Amygdala (tissue), 56 donors: ENCODE measurements around the gene CACNA1B.
A peak's percentile ranks its signal among the peaks of the same experiment; 100 is the strongest.

Source experiments
- DNase-seq, 56 donors: peaks; one replicate each; lab custom pipeline; 2025; lab: John Stamatoyannopoulos, UW

The CACNA1B gene

DNA sequence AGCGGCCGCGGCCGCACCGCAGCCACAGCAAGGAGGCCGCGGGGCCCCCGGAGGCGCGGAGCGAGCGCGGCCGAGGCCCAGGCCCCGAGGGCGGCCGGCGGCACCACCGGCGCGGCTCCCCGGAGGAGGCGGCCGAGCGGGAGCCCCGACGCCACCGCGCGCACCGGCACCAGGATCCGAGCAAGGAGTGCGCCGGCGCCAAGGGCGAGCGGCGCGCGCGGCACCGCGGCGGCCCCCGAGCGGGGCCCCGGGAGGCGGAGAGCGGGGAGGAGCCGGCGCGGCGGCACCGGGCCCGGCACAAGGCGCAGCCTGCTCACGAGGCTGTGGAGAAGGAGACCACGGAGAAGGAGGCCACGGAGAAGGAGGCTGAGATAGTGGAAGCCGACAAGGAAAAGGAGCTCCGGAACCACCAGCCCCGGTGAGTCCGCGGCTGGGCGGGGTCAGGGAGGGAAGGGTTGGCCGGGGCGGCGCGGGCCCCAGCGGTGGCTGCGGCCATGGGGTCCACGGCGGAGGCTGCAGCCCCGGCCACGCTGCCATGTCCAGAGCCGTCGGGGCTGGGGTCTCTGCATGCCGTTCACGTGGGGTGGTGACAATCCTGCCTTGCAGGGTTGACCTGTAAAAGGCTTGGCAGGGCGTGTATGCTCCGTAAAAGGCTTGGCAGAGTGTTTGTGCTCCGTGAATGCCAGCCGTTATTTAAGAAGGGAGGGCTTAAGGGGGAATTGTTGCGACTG, 146.0 kb downstream of the CACNA1B start:
- DNase-seq = peak in 4 of 56 donors; percentile 26 to 54 (median 49)

DNA sequence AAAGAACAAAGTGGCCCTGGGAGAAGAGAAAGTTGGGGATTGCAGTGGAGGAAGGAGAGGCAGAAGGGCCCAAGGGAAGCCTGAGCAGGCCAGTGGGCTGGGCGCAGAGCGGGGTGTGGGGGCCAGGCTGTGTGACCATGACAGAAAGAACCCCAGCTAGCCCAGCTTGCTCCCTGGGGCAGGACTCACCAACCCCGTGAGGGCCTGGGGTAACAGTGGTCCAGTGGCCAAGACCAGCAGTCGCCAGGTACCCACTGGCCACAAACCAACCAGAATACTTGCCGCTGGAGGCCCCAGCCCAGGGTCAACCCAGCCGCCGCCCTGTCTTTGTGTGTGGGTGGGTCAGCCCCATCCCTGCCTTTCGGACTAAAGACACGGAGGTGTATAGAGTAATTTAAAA, 146.5 kb downstream of the CACNA1B start:
- no peak for DNase-seq

DNA sequence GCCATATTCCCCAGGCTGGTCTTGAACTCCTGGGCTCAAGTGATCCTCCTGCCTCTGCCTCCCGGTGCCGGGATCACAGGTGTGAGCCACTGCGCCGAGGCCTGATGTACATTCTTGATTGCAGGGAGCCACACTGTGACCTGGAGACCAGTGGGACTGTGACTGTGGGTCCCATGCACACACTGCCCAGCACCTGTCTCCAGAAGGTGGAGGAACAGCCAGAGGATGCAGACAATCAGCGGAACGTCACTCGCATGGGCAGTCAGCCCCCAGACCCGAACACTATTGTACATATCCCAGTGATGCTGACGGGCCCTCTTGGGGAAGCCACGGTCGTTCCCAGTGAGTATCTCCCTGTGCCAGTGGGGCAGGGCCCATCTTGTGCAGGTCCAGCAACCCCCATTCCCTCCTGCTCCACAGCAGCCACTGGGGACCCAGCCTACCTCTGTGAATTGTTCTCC, 147.3 kb downstream of the CACNA1B start:
- DNase-seq = no peak

DNA sequence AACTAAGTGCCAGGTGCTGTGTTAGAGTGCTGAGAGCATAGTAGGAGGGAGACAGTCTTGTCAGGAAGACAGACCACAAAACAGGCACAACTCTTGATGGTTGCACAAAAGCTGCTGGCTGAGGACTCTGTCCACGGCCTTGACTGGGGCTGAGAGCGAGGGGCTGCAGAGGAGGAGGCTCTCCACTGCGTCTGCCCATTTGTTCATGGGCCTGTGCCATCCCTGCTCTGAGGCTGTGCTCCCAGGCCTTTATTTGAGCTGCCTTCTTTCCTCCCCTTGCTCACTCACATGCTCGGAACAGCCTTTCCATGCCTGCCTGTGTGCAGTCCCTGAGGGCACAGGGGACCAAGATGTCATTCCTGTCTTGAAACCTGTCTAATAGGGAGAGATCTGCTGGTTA, 147.8 kb downstream of the CACNA1B start:
- no peak for DNase-seq

DNA sequence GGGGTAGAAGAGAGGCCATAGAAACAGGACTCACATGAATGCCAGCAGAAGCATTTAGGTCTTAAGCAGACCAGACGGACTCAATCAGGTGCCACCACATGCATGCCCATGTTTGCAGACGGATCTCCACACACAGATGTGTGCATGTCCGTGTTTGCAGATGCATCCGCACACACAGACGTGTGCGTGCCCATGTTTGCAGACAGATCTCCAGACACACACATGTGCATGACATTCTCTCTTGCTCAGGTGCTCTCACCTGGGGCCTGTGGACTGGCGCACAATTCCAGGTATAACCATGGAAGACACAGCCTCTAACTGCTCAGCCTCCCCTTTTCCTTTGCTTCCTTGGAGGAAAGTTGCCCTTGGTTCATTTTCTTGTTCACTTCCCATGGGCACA, 148.3 kb downstream of the CACNA1B start:
- no peak for DNase-seq

DNA sequence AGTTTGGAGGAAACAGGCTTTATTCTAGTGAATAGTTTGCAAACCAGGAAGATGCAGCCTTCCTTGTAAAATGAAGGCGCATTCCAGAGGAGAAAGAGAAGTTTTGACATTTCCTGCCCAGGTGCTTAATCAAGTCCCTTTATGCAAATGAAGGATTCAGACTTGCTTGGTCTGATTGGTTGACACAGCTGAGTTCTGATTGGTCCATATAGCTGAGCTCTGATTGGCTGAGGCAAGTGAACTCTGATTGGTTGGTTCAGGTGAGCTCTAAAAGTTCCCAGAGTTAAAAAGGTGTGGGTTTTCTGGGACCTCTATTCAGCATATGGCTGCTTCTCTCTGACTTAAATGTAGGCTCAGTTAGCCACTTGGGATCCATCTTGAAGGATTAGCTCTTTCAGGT, 151.0 kb downstream of the CACNA1B start:
- DNase-seq = no peak

DNA sequence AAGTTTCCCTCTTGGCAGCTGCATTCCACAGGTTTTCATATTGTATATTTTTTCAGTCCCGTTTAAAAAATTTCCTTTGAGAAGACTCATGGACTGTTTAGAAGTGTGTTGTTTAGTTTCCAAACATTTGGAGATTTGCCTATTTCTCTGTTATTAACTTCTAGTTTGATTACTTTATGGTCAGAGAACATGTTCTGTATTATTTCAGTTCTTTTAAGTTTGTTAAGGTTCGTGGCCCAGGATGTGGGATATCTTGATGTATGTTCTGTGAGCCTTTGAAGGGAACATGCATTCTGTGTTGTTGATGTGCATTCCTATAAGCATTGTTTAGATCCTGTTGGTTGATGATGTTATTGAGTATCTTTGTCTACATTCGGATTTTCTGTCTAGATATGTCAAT, 153.6 kb downstream of the CACNA1B start:
- DNase-seq = no peak

DNA sequence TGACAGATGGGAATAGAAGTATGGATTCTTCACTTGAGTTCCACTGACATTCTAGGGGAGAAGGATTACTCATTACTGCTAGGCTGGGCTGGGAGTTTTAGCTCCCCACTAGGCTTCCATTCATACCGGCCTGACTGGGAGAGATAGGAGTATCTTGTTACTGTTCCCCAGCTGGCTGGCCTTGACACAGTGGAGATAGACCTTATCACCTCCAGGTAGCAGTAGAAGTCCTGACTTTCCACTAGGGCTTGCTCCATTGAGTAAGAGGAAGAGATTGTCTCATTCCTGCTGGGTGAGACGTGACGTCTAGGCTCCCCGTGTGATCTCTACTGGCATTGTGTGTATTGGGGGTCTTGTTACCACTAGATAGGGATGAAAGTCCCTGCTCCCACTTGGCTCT, 156.4 kb downstream of the CACNA1B start:
- DNase-seq = no peak

DNA sequence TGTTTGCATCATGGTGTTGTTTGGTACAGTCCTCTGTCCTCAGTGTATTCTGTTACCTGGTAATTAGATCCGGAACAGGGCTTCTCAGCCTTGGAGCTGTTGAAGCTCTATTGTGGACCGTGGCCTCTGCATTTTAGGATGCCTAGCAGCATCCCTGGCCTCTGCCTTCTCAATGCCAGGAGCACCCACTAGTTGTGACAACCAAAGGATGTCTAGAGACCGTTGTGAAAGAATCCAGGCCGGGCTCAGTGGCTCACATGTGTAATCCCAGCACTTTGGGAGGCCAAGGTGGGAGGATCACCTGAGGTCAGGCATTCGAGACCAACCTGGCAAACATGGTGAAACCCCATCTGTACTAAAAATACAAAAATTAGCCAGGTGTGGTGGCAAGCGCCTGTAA, 159.6 kb downstream of the CACNA1B start:
- DNase-seq = no peak

DNA sequence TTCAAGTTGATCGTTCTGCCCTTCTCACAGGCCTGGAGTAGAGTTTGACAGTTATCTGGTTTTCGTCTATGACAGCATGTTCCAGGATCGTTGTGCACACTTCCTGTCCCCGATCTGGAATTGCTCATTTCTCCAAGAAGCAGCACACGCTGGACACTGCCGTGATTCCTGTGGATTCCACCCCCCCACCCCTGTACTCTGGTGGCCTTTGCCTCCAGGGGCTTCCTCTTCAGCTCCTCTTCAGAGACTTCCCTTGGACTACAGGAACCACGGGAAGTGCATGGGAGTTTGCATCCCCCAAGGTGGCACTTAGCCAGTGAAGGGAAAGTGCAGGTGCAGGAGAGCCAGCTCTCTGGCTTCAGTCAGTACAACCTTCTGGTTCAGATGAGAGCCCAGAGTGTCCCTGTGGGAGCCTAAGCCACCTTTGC, 160.7 kb downstream of the CACNA1B start:
- no peak for DNase-seq

DNA sequence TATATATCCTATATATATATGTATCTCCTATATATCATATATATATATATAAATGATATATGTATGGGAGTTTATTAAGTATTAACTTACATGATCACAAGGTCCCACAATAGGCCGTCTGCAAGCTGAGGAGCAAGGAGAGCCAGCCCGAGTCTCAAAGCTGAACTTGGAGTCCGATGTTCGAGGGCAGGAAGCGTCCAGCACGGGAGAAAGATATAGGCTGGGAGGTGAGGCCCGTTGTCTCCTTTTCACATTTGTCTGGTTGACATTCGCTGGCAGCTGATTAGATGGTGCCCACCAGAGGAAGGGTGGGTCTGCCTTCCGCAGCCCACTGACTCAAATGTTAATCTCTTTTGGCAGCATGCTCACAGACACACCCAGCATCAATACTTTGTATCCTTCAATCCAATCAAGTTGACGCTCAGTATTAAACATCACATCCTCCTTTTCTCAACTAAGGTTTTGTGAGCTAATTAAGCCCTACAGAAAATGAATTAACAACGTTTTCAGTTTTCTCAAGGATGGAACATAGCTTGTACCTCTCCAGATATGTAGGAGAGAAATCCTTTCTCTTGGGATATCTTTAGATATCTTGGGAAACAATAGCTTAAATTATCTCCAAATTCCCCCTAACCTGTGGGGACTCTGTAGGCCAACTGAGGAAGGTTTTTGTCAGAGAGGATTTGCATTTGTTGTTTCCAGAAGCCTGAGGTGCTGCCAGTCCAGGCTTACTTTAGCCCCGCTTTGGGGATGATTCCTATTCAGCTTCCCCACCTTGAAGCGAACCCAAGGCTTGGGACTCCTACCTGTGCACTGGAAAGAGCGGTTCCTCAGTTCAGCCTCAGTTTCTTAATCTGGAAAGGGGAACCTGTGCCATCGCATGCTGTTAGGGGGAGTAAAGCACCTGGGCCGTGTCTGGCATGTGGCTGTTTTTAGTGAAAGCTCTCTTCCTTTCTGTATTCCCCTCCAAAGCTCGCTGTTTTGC, 163.2 kb downstream of the CACNA1B start:
- no peak for DNase-seq

DNA sequence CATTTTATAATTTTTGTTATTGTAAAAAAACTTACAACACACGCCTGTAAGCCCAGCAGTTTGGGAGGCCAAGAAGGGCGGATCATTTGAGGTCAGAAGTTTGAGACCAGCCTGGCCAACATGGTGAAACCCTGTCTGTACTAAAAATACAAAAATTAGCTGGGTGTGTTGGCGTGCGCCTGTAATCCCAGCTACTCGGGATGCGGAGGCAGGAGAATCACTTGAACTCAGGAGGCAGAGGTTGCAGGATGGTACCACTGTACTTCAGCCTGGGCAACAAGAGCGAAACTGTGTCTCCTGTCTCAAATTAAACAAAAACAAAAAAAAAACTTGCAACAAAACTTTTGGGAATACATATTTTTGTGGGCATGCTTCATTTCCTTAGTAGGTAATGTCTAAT, 164.6 kb downstream of the CACNA1B start:
- DNase-seq = no peak

DNA sequence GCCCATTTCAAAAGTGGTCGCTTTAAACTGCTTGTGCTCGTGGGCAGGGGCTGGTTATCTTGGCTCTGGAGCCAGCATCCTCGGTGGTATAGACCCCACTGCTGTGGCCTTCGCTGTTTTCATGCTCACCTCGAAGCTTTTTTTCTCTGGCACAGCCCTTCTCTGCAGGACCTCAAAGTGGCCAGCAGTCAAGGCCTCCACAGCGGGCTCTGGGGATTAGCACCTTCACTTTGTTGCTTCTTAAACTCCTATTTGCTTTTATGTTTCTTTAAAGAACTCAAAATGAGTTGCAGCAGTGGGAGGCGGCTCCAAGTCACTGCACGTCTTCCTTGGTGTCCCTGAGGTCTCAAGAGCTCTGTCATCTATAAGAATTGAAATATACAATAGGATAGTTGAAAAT, 165.1 kb downstream of the CACNA1B start:
- no peak for DNase-seq

DNA sequence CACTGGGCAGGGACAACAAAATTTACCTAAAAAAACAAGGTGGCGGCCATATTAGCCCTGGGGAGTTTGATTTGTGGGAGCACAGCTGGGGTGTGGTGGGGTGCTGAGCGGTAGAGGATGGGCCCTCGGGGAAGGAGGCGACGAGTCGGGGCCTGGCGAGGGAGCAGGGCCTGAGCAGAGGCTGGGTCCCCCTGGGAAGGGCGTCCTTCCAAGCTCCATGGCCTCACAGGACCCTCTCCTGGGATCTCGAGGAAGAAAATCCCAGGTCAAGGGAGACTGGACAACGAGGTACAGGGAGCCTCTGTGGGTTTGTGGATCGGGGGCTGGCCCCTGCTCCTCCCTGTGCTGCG, 165.5 kb downstream of the CACNA1B start:
- no peak for DNase-seq

DNA sequence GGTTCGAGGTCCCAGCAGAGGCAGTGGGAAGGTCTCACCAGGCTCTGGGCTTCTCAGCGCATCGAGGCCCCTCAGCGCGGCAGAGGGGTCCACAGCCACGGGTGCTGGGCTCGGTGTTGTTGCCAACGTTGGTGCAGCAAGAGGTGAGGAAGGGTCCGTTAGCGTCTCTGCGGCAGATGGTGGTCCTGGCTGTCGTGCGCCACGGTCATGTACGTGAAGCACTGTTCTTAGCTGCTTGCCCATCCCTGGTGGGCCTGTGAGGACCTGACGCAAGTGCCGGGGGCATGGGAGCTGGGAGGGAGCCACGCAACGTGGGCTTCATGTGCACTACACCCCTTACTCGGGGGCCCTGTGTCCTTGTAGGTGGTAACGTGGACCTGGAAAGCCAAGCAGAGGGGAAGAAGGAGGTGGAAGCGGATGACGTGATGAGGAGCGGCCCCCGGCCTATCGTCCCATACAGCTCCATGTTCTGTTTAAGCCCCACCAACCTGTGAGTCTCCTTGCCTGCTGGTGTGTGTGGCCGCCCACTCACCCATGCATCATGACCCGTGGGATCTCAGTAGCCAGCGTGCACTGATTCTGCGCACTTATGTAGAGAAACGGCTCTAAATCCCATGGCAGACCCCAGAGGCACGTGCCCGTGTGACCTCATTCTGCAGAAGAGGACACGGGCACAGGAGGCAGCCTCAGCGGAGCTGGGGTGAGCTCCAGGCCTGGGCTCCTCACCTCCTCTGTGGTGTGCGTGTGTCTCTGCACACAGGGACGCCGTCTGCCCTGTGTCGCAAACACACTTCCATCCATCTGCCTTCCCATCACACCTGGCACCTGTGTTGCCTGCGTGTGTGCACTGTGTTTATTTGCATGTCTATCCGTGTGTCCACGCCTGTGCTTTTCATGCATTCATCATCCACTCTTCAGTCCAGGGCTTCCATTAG, 166.1 kb downstream of the CACNA1B start:
- DNase-seq = no peak

DNA sequence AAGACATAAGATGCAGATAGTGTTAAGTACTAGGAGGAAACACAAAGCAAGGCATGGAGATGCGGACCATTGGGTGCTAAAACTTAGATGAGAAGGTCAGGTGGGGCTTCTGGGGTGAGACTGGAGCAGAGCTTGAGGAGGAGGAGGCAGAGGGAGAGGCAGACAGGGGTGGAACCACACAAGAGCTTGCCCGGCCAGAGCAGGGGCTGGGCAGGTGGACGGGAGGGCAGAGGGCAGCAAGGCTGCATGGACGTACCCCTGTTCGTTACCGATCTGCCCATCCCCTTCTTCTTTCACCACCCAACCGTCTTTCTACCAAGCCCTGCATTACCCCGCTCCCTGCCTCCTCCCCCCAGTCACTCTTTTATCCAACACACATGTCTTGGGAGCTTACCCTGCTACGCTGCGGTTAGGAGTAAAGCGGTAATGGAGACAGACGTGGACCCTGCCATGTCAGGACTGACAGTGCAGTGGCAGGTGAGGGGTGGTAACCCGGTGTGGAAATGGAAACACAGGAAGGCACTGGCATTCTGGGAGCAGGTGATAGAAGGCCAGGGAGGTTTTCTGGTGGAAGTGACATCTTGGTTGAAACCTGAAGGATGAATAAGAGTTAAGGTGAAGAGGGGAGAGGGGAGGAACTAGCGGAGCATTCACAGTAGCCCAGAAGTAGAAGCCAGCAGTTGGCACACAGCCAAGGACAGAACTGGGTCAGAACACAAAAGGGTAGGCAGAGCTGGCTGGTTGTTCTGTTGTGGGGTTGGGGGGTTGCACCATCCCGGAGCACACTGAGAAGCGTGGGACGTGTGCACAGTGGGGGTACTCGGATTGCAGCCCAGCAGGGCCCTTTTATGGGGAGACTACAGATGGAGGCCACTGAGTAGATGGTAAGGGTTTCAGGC, 167.2 kb downstream of the CACNA1B start:
- peak in 34 of 56 donors; percentile 13 to 78 (median 50) for DNase-seq

DNA sequence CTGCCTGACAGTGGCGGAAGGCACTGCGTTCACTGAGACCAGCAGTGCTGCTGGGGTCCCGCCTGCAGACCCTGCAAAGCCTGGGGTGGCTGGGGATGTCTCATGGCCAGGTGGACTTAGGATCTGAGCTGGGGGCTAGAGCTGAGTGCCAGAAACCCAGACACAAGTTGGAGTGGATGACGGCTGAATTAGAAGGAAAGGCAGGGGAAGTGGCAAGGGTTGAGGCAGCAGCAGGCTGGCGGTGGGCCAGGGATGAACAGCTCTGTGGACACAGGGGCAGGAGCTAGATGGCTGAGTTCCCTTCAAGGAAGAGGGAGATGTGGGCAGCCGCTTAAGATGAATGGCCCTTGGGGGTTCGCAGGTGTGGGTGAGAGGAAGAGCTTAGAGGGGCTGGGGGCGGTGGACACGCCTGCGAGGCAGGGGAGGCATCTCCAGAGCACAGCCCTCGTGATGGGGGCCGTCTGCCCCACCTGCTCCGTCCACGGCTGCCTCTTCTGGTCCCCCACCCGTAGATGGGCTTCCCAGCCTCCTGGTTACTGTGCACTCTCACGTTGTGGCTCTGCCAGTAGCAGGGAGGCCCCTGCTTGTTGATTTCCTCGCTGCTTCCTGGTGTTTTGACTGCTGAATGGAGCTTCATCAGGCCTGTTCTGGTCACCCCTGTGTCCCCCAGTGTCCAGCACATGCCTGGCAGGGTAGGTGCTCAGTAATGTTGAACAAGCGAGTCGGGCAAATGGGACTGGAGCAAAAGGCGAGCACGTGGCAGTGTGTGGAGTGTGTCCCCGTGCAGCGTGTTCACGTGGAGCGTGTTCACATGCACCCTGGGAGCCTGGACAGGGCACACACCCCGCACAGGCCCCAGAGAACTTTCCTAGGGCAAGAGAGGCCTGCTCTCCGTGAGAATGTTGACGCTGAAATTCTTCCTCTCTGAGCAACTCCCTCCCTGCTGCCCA, 168.2 kb downstream of the CACNA1B start:
- DNase-seq = no peak

DNA sequence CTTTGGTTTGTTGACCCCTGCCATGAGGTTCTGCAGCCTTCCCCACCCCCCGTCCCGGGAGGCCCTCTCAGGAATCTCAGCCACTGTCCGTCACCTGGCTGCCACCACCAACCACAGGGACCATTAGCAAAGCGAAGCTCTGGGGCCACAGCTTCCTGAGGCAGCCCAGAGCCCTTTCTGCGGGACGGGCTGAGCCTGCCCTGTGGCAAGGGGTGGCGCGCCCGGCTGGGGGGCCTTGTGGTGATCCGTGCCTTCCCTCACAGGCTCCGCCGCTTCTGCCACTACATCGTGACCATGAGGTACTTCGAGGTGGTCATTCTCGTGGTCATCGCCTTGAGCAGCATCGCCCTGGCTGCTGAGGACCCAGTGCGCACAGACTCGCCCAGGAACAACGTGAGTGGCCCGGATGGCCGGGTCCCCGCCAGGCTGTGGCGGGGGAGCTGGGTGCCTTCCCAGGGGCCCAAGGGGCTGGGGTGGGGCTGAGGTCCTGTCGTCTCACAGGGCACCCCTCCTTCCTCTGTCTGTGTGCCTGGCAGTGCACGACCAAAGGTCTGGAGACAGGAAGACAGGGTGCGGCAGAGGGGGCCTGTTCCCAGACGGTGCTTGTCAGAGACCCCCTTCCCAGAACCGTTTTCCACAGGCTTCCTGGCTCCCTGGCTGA, 169.2 kb downstream of the CACNA1B start:
- no peak for DNase-seq
